GM23338 (cell line): ENCODE measurements around the gene WNT2B.

Source experiments
- CREB1 ChIP-seq: fragments of 250-450 bp; sonication (Bioruptor Pico); IDR thresholded peaks from 2 replicates; pipeline ENCODE4 v1.5.0; 2020; ENCODE audit warnings: low read depth, mild to moderate bottlenecking, moderate library complexity
- CTCF ChIP-seq, 2 experiments: fragments of 200-600 bp in 1 of 2; sonication (generic) in 1 of 2; conservative IDR thresholded peaks; 2 replicates each; pipeline versions ENCODE4 v1.5.1 to v1.6.1; 2016 to 2017; ENCODE audit warnings: antibody characterized with exemption in 2 of 2, low read depth in 2 of 2, mild to moderate bottlenecking in 2 of 2, moderate library complexity in 1 of 2
- ETS1 ChIP-seq: IDR thresholded peaks from 2 replicates; pipeline ENCODE4 v1.6.1; 2016; ENCODE audit warnings: antibody characterized with exemption
- EZH2 ChIP-seq: fragments of 200-600 bp; sonication (generic); IDR thresholded peaks from one replicate; pipeline ENCODE4 v1.8.0; 2017; ENCODE audit warnings: antibody characterized with exemption, mild to moderate bottlenecking, low read depth; ENCODE audit not compliant: unreplicated experiment
- EZH2phosphoT487 ChIP-seq: fragments of 200-600 bp; sonication (generic); IDR thresholded peaks from one replicate; pipeline ENCODE4 v1.8.1; 2018; ENCODE audit warnings: antibody characterized with exemption; ENCODE audit not compliant: unreplicated experiment
- JUNB ChIP-seq: IDR thresholded peaks from one replicate; pipeline ENCODE4 v1.6.1; 2016; ENCODE audit warnings: antibody characterized with exemption; ENCODE audit not compliant: unreplicated experiment
- POLR2AphosphoS5 ChIP-seq: IDR thresholded peaks from 2 replicates; pipeline ENCODE4 v1.6.1; 2016; ENCODE audit warnings: antibody characterized with exemption, low read depth
- REST ChIP-seq: IDR thresholded peaks from one replicate; pipeline ENCODE4 v1.6.1; 2018; ENCODE audit warnings: antibody characterized with exemption; ENCODE audit not compliant: unreplicated experiment

GRCh38 chr1:112460615-112461014 lies 48.1 kb upstream of the WNT2B start:
- TF ChIP-seq CTCF (conservative IDR thresholded peaks at IDR 0.05; ENCODE audit: low read depth in 2 of 2) = no peak
- no peak for TF ChIP-seq POLR2AphosphoS5
- no peak for TF ChIP-seq EZH2
- no peak for TF ChIP-seq REST
- no peak for TF ChIP-seq JUNB
- no peak for TF ChIP-seq EZH2phosphoT487
- no peak for TF ChIP-seq CREB1 (CRISPR knock-in tag)
- TF ChIP-seq ETS1 = no peak
